ENCODE results near the gene USP38.

The USP38 gene

GRCh38 chr4:143203577-143203976 is 18.9 kb downstream of the USP38 start:
- Histone ChIP-seq H4K20me1 (ENCODE audit: control insufficient read depth, insufficient read depth, low read depth, low read length) (peaks cover 4% of the 10 kb centered on the region; the same call in 1 of the 2 replicates), H3F3A (ENCODE audit: control insufficient read depth, insufficient read depth) (no peaks in the 10 kb centered on the region), H3K27me3 (ENCODE audit: control insufficient read depth, low read length) (no peaks in the 10 kb centered on the region), H3K9me3 (ENCODE audit: control insufficient read depth, insufficient read depth, low read length) (no peaks in the 10 kb centered on the region), H3K36me3 (ENCODE audit: control insufficient read depth, low read length) (peaks cover 85% of the 10 kb centered on the region), H3K4me3 (ENCODE audit: low read length) (no peak overlapping the region), H3K9me2 (replicated peaks; ENCODE audit: control insufficient read depth, low read length) (no peaks in the 10 kb centered on the region), H3K4me1 (ENCODE audit: control insufficient read depth, low read length) (no peaks in the 10 kb centered on the region), H3K4me2 (ENCODE audit: low read length) (no peak overlapping the region), H3K27ac (ENCODE audit: low read depth, low read length) (no peak overlapping the region), H3K79me2 (ENCODE audit: control insufficient read depth, low read length) (peaks cover 21% of the 10 kb centered on the region)
- TF ChIP-seq EZH2phosphoT487 (IDR thresholded peaks at IDR 0.05; ENCODE audit: borderline replicate concordance, low read length) (no peak), CTCF (IDR thresholded peaks at IDR 0.05; ENCODE audit: low read depth, low read length, poor library complexity, severe bottlenecking) (no peak)

GRCh38 chr4:143207555-143207954 is 22.8 kb downstream of the USP38 start:
- H3K4me2 ChIP-seq (ENCODE audit: low read length), result no peak overlapping the region
- H3K27me3 ChIP-seq (ENCODE audit: control insufficient read depth, low read length), result no peaks in the 10 kb centered on the region
- H3K36me3 ChIP-seq (ENCODE audit: control insufficient read depth, low read length), result peaks cover 76% of the 10 kb centered on the region
- no peaks in the 10 kb centered on the region for H3K4me1 ChIP-seq (ENCODE audit: control insufficient read depth, low read length)
- H3K27ac ChIP-seq (ENCODE audit: low read depth, low read length), result no peak overlapping the region
- H3F3A ChIP-seq (ENCODE audit: control insufficient read depth, insufficient read depth), result no peaks in the 10 kb centered on the region
- H3K79me2 ChIP-seq (ENCODE audit: control insufficient read depth, low read length), result peaks cover 5% of the 10 kb centered on the region
- H3K9me2 ChIP-seq (replicated peaks; ENCODE audit: control insufficient read depth, low read length), result no peaks in the 10 kb centered on the region
- H4K20me1 ChIP-seq (ENCODE audit: control insufficient read depth, insufficient read depth, low read depth, low read length), result no peaks in the 10 kb centered on the region
- no peak overlapping the region for H3K4me3 ChIP-seq (ENCODE audit: low read length)
- H3K9me3 ChIP-seq (ENCODE audit: control insufficient read depth, insufficient read depth, low read length), result no peaks in the 10 kb centered on the region
- TF ChIP-seq EZH2phosphoT487 (IDR thresholded peaks at IDR 0.05; ENCODE audit: borderline replicate concordance, low read length) (no peak), CTCF (IDR thresholded peaks at IDR 0.05; ENCODE audit: low read depth, low read length, poor library complexity, severe bottlenecking) (peak; percentile 21)

- TF ChIP-seq EZH2phosphoT487 (IDR thresholded peaks at IDR 0.05; ENCODE audit: borderline replicate concordance, low read length) (no peak), CTCF (IDR thresholded peaks at IDR 0.05; ENCODE audit: low read depth, low read length, poor library complexity, severe bottlenecking) (no peak)
- H3K4me2 ChIP-seq (ENCODE audit: low read length), result no peak overlapping the region
- H3K36me3 ChIP-seq (ENCODE audit: control insufficient read depth, low read length), result peaks cover 60% of the 10 kb centered on the region
- no peaks in the 10 kb centered on the region for H3K9me2 ChIP-seq (replicated peaks; ENCODE audit: control insufficient read depth, low read length)
- no peaks in the 10 kb centered on the region for H3K4me1 ChIP-seq (ENCODE audit: control insufficient read depth, low read length)
- H3K9me3 ChIP-seq (ENCODE audit: control insufficient read depth, insufficient read depth, low read length), result no peaks in the 10 kb centered on the region
- no peak overlapping the region for H3K27ac ChIP-seq (ENCODE audit: low read depth, low read length)
- no peaks in the 10 kb centered on the region for H4K20me1 ChIP-seq (ENCODE audit: control insufficient read depth, insufficient read depth, low read depth, low read length)
- H3F3A ChIP-seq (ENCODE audit: control insufficient read depth, insufficient read depth), result no peaks in the 10 kb centered on the region
- no peaks in the 10 kb centered on the region for H3K27me3 ChIP-seq (ENCODE audit: control insufficient read depth, low read length)
- H3K4me3 ChIP-seq (ENCODE audit: low read length), result no peak overlapping the region
- no peaks in the 10 kb centered on the region for H3K79me2 ChIP-seq (ENCODE audit: control insufficient read depth, low read length)
Measured at GRCh38 chr4:143212566-143212965, 27.8 kb downstream of the USP38 start.

- no peaks in the 10 kb centered on the region for H3K9me2 ChIP-seq (replicated peaks; ENCODE audit: control insufficient read depth, low read length)
- H3K9me3 ChIP-seq (ENCODE audit: control insufficient read depth, insufficient read depth, low read length), result no peaks in the 10 kb centered on the region
- H3K27me3 ChIP-seq (ENCODE audit: control insufficient read depth, low read length), result no peaks in the 10 kb centered on the region
- no peak overlapping the region for H3K4me3 ChIP-seq (ENCODE audit: low read length)
- no peak overlapping the region for H3K4me2 ChIP-seq (ENCODE audit: low read length)
- no peaks in the 10 kb centered on the region for H3F3A ChIP-seq (ENCODE audit: control insufficient read depth, insufficient read depth)
- H3K27ac ChIP-seq (ENCODE audit: low read depth, low read length), result no peak overlapping the region
- H3K36me3 ChIP-seq (ENCODE audit: control insufficient read depth, low read length), result peaks cover 57% of the 10 kb centered on the region
- H4K20me1 ChIP-seq (ENCODE audit: control insufficient read depth, insufficient read depth, low read depth, low read length), result no peaks in the 10 kb centered on the region
- H3K79me2 ChIP-seq (ENCODE audit: control insufficient read depth, low read length), result no peaks in the 10 kb centered on the region
- TF ChIP-seq CTCF (IDR thresholded peaks at IDR 0.05; ENCODE audit: low read depth, low read length, poor library complexity, severe bottlenecking), result no peak
- TF ChIP-seq EZH2phosphoT487 (IDR thresholded peaks at IDR 0.05; ENCODE audit: borderline replicate concordance, low read length), result no peak
- no peaks in the 10 kb centered on the region for H3K4me1 ChIP-seq (ENCODE audit: control insufficient read depth, low read length)
Measured at GRCh38 chr4:143215873-143216272, 31.2 kb downstream of the USP38 start.

Data from DOHH2 (cell line).